ENCODE results near the gene CD177.

DNA sequence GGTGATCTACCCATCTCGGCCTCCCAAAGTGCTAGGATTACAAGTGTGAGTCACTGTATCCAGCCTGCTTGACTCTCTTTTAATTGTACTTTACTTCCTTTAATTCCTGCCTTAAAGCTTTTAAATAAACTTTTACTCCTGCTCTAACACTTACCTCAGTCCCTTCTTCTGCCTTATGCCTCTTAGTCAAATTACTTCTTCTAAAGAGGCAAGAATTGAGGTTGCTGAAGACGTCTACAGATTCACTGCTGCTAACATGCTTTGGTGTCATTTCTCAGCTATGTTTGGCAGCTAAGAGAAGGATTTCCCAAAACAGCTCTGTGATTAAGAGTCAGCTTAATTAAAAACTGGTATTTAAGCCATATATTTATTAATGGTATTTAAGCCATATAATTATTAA, 32.9 kb upstream of the CD177 start:
- TF ChIP-seq, protein P1, sequence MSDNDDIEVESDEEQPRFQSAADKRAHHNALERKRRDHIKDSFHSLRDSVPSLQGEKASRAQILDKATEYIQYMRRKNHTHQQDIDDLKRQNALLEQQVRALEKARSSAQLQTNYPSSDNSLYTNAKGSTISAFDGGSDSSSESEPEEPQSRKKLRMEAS (IDR thresholded peaks at IDR 0.05), result no peak
- TF ChIP-seq GABPA (IDR thresholded peaks at IDR 0.05 in 1 of 2, conservative IDR thresholded peaks at IDR 0.05 in 1 of 2) (no peak), CTCF (IDR thresholded peaks at IDR 0.05; ENCODE audit: low read depth, low read length, missing input control) (no peak), REST (IDR thresholded peaks at IDR 0.05) (no peak), YY1 (IDR thresholded peaks at IDR 0.05) (no peak)

All from liver (tissue), 3 donors.